GM18873 (cell line): Measurements from ENCODE around the gene CDH24.

Source experiments
- ATAC-seq: cut with Tn5 transposase; IDR thresholded peaks from one replicate; pipeline ENCODE4 v1.9.1; 2021; ENCODE audit warnings: mild to moderate bottlenecking, moderate library complexity, moderate number of reproducible peaks; ENCODE audit not compliant: unreplicated experiment, low FRiP score

The CDH24 gene

GRCh38 chr14:23000860-23001259, 56.5 kb downstream of the CDH24 start:
- no peak for ATAC-seq

GRCh38 chr14:22998329-22999012, 58.8 kb downstream of the CDH24 start:
- no peak for ATAC-seq

- ATAC-seq = no peak
These were observed 59.5 kb downstream of the CDH24 start for GRCh38 chr14:22997676-22998323.
